NB4 (cell line): ENCODE data around the gene TAS2R1.

ENCODE experiments used
- DNase-seq: peaks from one replicate; pipeline ENCODE4 v3.0.0; 2010; ENCODE audit warnings: low read depth
- H3K4me3 ChIP-seq: one replicate; pipeline ENCODE4 v1.5.1; 2011; ENCODE audit warnings: mild to moderate bottlenecking, low read depth, low read length, moderate library complexity
- CTCF ChIP-seq: IDR thresholded peaks from one replicate; pipeline ENCODE4 v1.5.1; 2012; ENCODE audit warnings: low read depth, low read length
- MAX ChIP-seq: IDR thresholded peaks from 2 replicates; pipeline ENCODE4 v1.6.1; 2011; ENCODE audit warnings: low read depth, low read length
- MYC ChIP-seq: IDR thresholded peaks from 2 replicates; pipeline ENCODE4 v1.6.1; 2011; ENCODE audit warnings: low read depth, low read length
- POLR2A ChIP-seq: IDR thresholded peaks from 2 replicates; pipeline ENCODE4 v1.6.1; 2011; ENCODE audit warnings: mild to moderate bottlenecking; ENCODE audit not compliant: insufficient read length; ENCODE audit errors: extremely low read depth

The TAS2R1 gene

GRCh38 chr5:9582406-9582805 is 47.7 kb downstream of the TAS2R1 start:
- TF ChIP-seq POLR2A = no peak
- no peak for TF ChIP-seq CTCF
- TF ChIP-seq MAX = no peak
- TF ChIP-seq MYC = no peak
- no peak for DNase-seq
- no peak overlapping the region for H3K4me3 ChIP-seq
